KMS-11 (cell line): Measurements from ENCODE around the gene MPV17L.
"Not testable (repeated sequence)": the region's sequence is repeated elsewhere in the genome, so short reads cannot be mapped to it uniquely, and the experiment has no call there.

Source experiments
- H2AFZ ChIP-seq: fragments of 200-600 bp; sonication (generic); 2 replicates; pipeline ENCODE4 v1.6.1; 2016; ENCODE audit warnings: antibody characterized with exemption, mixed run types, low read depth
- H3K27ac ChIP-seq: fragments of 200-600 bp; sonication (generic); 2 replicates; pipeline ENCODE4 v1.6.1; 2016; ENCODE audit warnings: mild to moderate bottlenecking, mixed run types
- H3K27me3 ChIP-seq: fragments of 200-600 bp; sonication (generic); 2 replicates; pipeline ENCODE4 v1.6.1; 2017; ENCODE audit warnings: mild to moderate bottlenecking, low read depth, mixed run types, moderate library complexity; ENCODE audit not compliant: insufficient read depth
- H3K36me3 ChIP-seq: fragments of 200-600 bp; sonication (generic); 2 replicates; pipeline ENCODE4 v1.6.1; 2017; ENCODE audit warnings: mild to moderate bottlenecking, mixed run types; ENCODE audit not compliant: insufficient read depth
- H3K4me1 ChIP-seq: fragments of 200-600 bp; sonication (generic); 2 replicates; pipeline ENCODE4 v1.6.1; 2016; ENCODE audit warnings: mild to moderate bottlenecking, low read depth, mixed run types; ENCODE audit not compliant: poor library complexity, severe bottlenecking
- H3K4me2 ChIP-seq: fragments of 200-600 bp; sonication (generic); 2 replicates; pipeline ENCODE4 v1.7.0; 2016; ENCODE audit warnings: mild to moderate bottlenecking, mixed run types
- H3K4me3 ChIP-seq: fragments of 200-600 bp; sonication (generic); IDR thresholded peaks from 2 replicates; pipeline ENCODE4 v1.6.1; 2017; ENCODE audit warnings: low read depth, low read length, mixed read lengths; ENCODE audit not compliant: insufficient read depth
- H3K79me2 ChIP-seq: fragments of 200-600 bp; sonication (generic); 2 replicates; pipeline ENCODE4 v1.6.1; 2016; ENCODE audit warnings: low read depth, mixed run types; ENCODE audit not compliant: insufficient read depth
- H3K9ac ChIP-seq: fragments of 200-600 bp; sonication (generic); 2 replicates; pipeline ENCODE4 v1.6.1; 2016; ENCODE audit warnings: mild to moderate bottlenecking, mixed run types
- H4K20me1 ChIP-seq: fragments of 200-600 bp; sonication (generic); 2 replicates; pipeline ENCODE4 v1.6.1; 2016; ENCODE audit warnings: mild to moderate bottlenecking, mixed run types; ENCODE audit not compliant: insufficient read depth
- CTCF ChIP-seq: fragments of 200-600 bp; sonication (generic); conservative IDR thresholded peaks from 2 replicates; pipeline ENCODE4 v1.6.1; 2017; ENCODE audit warnings: low read depth, mild to moderate bottlenecking, antibody characterized with exemption, low read length, moderate library complexity, mixed read lengths

The MPV17L gene

GRCh38 chr16:15446901-15447300 is 51.3 kb downstream of the MPV17L start:
- no peaks in the 10 kb centered on the region for H3K79me2 ChIP-seq
- no peak overlapping the region for H3K4me3 ChIP-seq
- no peaks in the 10 kb centered on the region for H3K36me3 ChIP-seq
- no peaks in the 10 kb centered on the region for H3K4me1 ChIP-seq
- no peaks in the 10 kb centered on the region for H3K27me3 ChIP-seq
- H2AFZ ChIP-seq, result no peak overlapping the region
- no peak overlapping the region for H3K9ac ChIP-seq
- no peak overlapping the region for H3K4me2 ChIP-seq
- H3K27ac ChIP-seq, result no peak overlapping the region
- H4K20me1 ChIP-seq, result no peaks in the 10 kb centered on the region
- no peak for TF ChIP-seq CTCF

DNA sequence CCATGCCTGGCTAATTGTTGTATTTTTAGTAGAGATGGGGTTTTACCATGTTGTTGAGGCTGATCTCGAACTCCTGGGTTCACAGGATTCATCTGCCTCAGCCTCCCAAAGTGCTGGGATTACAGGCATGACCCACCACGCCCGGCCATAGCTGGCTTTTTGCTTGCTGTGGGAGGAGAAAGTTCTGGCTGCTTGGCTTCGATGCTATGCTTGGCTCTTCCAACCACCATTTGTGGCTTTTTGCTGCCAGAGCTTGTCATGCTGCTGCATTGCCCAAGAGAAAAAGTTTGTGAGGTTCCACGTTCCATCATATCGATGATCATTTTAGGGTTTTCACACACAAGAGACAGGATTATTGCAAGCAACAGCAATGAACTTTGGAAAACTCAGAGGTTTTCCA is 55.1 kb downstream of the MPV17L start:
- Histone ChIP-seq H3K79me2 (no peaks in the 10 kb centered on the region), H3K36me3 (no peaks in the 10 kb centered on the region), H3K4me3 (no peak overlapping the region), H3K27me3 (no peaks in the 10 kb centered on the region), H3K9ac (no peak overlapping the region), H3K4me1 (no peaks in the 10 kb centered on the region), H4K20me1 (no peaks in the 10 kb centered on the region), H3K4me2 (no peak overlapping the region), H2AFZ (no peak overlapping the region), H3K27ac (no peak overlapping the region)
- TF ChIP-seq CTCF, result no peak

- Histone ChIP-seq H3K36me3 (no peaks in the 10 kb centered on the region), H3K9ac (no peak overlapping the region), H3K4me2 (no peak overlapping the region), H3K4me1 (no peaks in the 10 kb centered on the region), H3K27ac (no peak overlapping the region), H3K4me3 (no peak overlapping the region), H3K79me2 (no peaks in the 10 kb centered on the region), H4K20me1 (no peaks in the 10 kb centered on the region), H2AFZ (no peak overlapping the region), H3K27me3 (no peaks in the 10 kb centered on the region)
- no peak for TF ChIP-seq CTCF
Observed at GRCh38 chr16:15451098-15451731, 55.7 kb downstream of the MPV17L start.

DNA sequence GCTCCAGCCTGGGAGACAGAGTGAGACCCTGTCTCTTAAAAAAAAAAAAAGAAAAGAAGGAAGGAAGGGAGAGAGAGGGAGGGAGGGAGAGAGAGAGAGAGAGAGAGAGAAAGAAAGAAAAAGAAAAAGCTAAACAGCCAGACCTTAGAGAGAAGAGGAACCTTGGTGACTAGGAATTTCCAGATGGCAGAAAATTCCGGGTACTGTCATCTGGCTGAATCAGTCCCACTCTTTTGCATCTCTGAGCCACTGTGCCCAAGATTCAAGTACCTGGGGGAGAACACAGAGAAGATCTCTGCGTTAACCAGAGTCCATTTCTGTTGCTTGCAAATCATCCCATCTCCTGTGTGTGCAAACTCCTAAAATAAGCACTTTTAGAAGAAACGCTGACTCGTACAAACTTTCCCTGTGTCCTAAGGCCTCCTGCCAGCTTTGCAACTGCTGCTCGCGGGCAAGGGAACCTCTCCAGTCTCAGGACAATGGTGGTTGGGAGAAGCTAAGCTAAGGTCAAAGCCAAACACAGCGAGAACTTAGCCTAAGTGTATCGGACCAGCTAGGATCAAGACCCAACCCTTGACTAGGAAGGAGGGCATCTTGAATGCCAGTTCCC is 56.8 kb downstream of the MPV17L start:
- Histone ChIP-seq H3K79me2 (no peaks in the 10 kb centered on the region), H2AFZ (no peak overlapping the region), H3K27me3 (no peaks in the 10 kb centered on the region), H3K4me1 (no peaks in the 10 kb centered on the region), H3K4me3 (no peak overlapping the region), H3K36me3 (no peaks in the 10 kb centered on the region), H3K9ac (no peak overlapping the region), H3K27ac (no peak overlapping the region), H4K20me1 (no peaks in the 10 kb centered on the region), H3K4me2 (no peak overlapping the region)
- no peak for TF ChIP-seq CTCF

GRCh38 chr16:15453296-15453695 is 57.7 kb downstream of the MPV17L start:
- not testable (repeated sequence) for H3K4me1 ChIP-seq, H3K79me2 ChIP-seq, H3K4me3 ChIP-seq, H3K9ac ChIP-seq, H4K20me1 ChIP-seq, H2AFZ ChIP-seq, H3K27me3 ChIP-seq, H3K27ac ChIP-seq, H3K4me2 ChIP-seq, H3K36me3 ChIP-seq

DNA sequence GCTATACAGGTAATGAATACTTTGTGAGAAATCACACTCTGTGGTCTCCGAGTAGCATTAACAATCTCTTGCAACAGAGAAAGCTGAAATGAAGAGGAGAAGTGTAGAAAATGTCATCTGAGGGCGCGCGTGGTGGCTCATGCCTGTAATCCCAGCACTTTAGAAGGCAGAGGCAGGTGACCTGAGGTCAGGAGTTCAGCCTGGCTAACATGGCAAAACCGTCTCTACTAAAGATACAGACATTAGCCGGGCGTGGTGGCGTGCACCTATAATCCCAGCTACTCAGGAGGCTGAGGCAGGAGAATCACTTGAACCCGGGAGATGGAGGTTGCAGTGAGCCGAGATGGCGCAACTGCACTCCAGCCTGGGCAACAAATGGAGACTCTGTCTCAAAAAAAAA is 59.4 kb downstream of the MPV17L start:
- H2AFZ ChIP-seq, H3K4me1 ChIP-seq, H3K4me3 ChIP-seq, H4K20me1 ChIP-seq, H3K9ac ChIP-seq, H3K79me2 ChIP-seq, H3K36me3 ChIP-seq, H3K27me3 ChIP-seq, H3K4me2 ChIP-seq, H3K27ac ChIP-seq: not testable (repeated sequence)
